HUES64 (cell line): Measurements from ENCODE around the gene EIF5.
A peak's percentile ranks its signal among the peaks of the same experiment; 100 is the strongest.

ENCODE experiments used
- H3K27ac ChIP-seq: 2 replicates; pipeline ENCODE4 v1.7.0; 2013; ENCODE audit warnings: low read depth, low read length, inconsistent platforms
- H3K27me3 ChIP-seq: 2 replicates; pipeline ENCODE4 v1.6.1; 2013; ENCODE audit warnings: mild to moderate bottlenecking, low read length; ENCODE audit not compliant: insufficient read depth
- H3K36me3 ChIP-seq: 2 replicates; pipeline ENCODE4 v1.6.1; 2013; ENCODE audit warnings: mild to moderate bottlenecking, low read length; ENCODE audit not compliant: insufficient read depth
- H3K4me1 ChIP-seq: 2 replicates; pipeline ENCODE4 v1.6.1; 2013; ENCODE audit warnings: mild to moderate bottlenecking, low read length, moderate library complexity; ENCODE audit not compliant: insufficient read depth
- H3K4me3 ChIP-seq: 2 replicates; pipeline ENCODE4 v1.5.1; 2013; ENCODE audit warnings: mild to moderate bottlenecking, low read length, moderate library complexity
- H3K9ac ChIP-seq: 2 replicates; pipeline ENCODE4 v1.6.1; 2013; ENCODE audit warnings: mild to moderate bottlenecking, low read depth, low read length
- H3K9me3 ChIP-seq: 2 replicates; pipeline ENCODE4 v1.6.1; 2013; ENCODE audit warnings: low read depth, low read length; ENCODE audit not compliant: insufficient read depth
- WGBS: fragments of 150-250, 120-280 bp; methylation state at CpG from one replicate; pipeline ENCODE4 v1.1.7; 2013; ENCODE audit warnings: missing lambda C conversion rate; 5-methylcytosine and 5-hydroxymethylcytosine counted together

EIF5 gene

GRCh38 chr14:103293465-103293864 lies 40.6 kb upstream of the EIF5 start:
- H3K9me3 ChIP-seq = no peaks in the 10 kb centered on the region
- WGBS = 93% methylated on average over 7 of the region's 7 CpGs
- H3K36me3 ChIP-seq = no peaks in the 10 kb centered on the region

GRCh38 chr14:103294091-103294490 lies 39.9 kb upstream of the EIF5 start:
- no peak overlapping the region for H3K27ac ChIP-seq
- WGBS = 92% methylated on average over 11 of the region's 11 CpGs

More at GRCh38 chr14:103293465-103293864, 40.6 kb upstream of the EIF5 start:
- H3K27ac ChIP-seq = no peak overlapping the region
- no peak overlapping the region for H3K4me3 ChIP-seq
- H3K27me3 ChIP-seq = no peaks in the 10 kb centered on the region
- H3K9ac ChIP-seq = no peak overlapping the region
- H3K4me1 ChIP-seq = no peaks in the 10 kb centered on the region

GRCh38 chr14:103296007-103296406 lies 38.0 kb upstream of the EIF5 start:
- no peak overlapping the region for H3K4me3 ChIP-seq
- no peaks in the 10 kb centered on the region for H3K36me3 ChIP-seq
- no peaks in the 10 kb centered on the region for H3K9me3 ChIP-seq
- H3K9ac ChIP-seq = no peak overlapping the region
- H3K27ac ChIP-seq = no peak overlapping the region
- no peaks in the 10 kb centered on the region for H3K27me3 ChIP-seq
- no peaks in the 10 kb centered on the region for H3K4me1 ChIP-seq

More at GRCh38 chr14:103294091-103294490, 39.9 kb upstream of the EIF5 start:
- Histone ChIP-seq H3K27me3 (no peaks in the 10 kb centered on the region), H3K9me3 (no peaks in the 10 kb centered on the region), H3K36me3 (no peaks in the 10 kb centered on the region), H3K9ac (no peak overlapping the region), H3K4me3 (no peak overlapping the region), H3K4me1 (no peaks in the 10 kb centered on the region)

- Histone ChIP-seq H3K9me3 (no peaks in the 10 kb centered on the region), H3K27me3 (no peaks in the 10 kb centered on the region), H3K27ac (no peak overlapping the region), H3K4me3 (no peak overlapping the region), H3K36me3 (no peaks in the 10 kb centered on the region), H3K9ac (no peak overlapping the region), H3K4me1 (no peaks in the 10 kb centered on the region)
- WGBS = 82% methylated on average over 12 of the region's 12 CpGs
Observed at GRCh38 chr14:103296987-103297386, 37.0 kb upstream of the EIF5 start.

GRCh38 chr14:103298620-103299019 lies 35.4 kb upstream of the EIF5 start:
- 92% methylated on average over 1 of the region's 1 CpG for WGBS
- Histone ChIP-seq H3K9me3 (no peaks in the 10 kb centered on the region), H3K9ac (no peak overlapping the region), H3K4me1 (no peaks in the 10 kb centered on the region), H3K4me3 (no peak overlapping the region), H3K27ac (no peak overlapping the region), H3K27me3 (no peaks in the 10 kb centered on the region), H3K36me3 (no peaks in the 10 kb centered on the region)

GRCh38 chr14:103301512-103302354 lies 32.3 kb upstream of the EIF5 start:
- Histone ChIP-seq H3K27ac (no peak overlapping the region), H3K36me3 (no peaks in the 10 kb centered on the region), H3K27me3 (no peaks in the 10 kb centered on the region), H3K9ac (0 out of 2 replicates have a peak overlapping the region, but pooled peaks have one; percentile 31), H3K4me1 (no peaks in the 10 kb centered on the region), H3K9me3 (no peaks in the 10 kb centered on the region), H3K4me3 (no peak overlapping the region)
- WGBS = 93% methylated on average over 11 of the region's 11 CpGs

GRCh38 chr14:103302966-103303365 lies 31.1 kb upstream of the EIF5 start:
- Histone ChIP-seq H3K9ac (no peak overlapping the region), H3K27ac (no peak overlapping the region), H3K27me3 (no peaks in the 10 kb centered on the region), H3K4me1 (no peaks in the 10 kb centered on the region), H3K9me3 (no peaks in the 10 kb centered on the region), H3K36me3 (no peaks in the 10 kb centered on the region), H3K4me3 (no peak overlapping the region)
- 88% methylated on average over 1 of the region's 1 CpG for WGBS

GRCh38 chr14:103304706-103305105 lies 29.3 kb upstream of the EIF5 start:
- Histone ChIP-seq H3K9ac (no peak overlapping the region), H3K4me1 (no peaks in the 10 kb centered on the region), H3K27ac (no peak overlapping the region), H3K36me3 (no peaks in the 10 kb centered on the region), H3K4me3 (no peak overlapping the region), H3K27me3 (no peaks in the 10 kb centered on the region), H3K9me3 (no peaks in the 10 kb centered on the region)
- WGBS = 64% methylated on average over 1 of the region's 2 CpGs

GRCh38 chr14:103308717-103309616 lies 25.1 kb upstream of the EIF5 start:
- Histone ChIP-seq H3K27me3 (no peaks in the 10 kb centered on the region), H3K27ac (no peak overlapping the region), H3K9me3 (no peaks in the 10 kb centered on the region), H3K4me3 (no peak overlapping the region), H3K36me3 (no peaks in the 10 kb centered on the region), H3K4me1 (no peaks in the 10 kb centered on the region), H3K9ac (no peak overlapping the region)
- WGBS = 87% methylated on average over 10 of the region's 10 CpGs

- H3K9me3 ChIP-seq = no peaks in the 10 kb centered on the region
- no peaks in the 10 kb centered on the region for H3K36me3 ChIP-seq
- H3K9ac ChIP-seq = no peak overlapping the region
- no peak overlapping the region for H3K27ac ChIP-seq
- H3K4me3 ChIP-seq = no peak overlapping the region
- no peaks in the 10 kb centered on the region for H3K4me1 ChIP-seq
- H3K27me3 ChIP-seq = no peaks in the 10 kb centered on the region
- WGBS = 92% methylated on average over 11 of the region's 12 CpGs
Observed at GRCh38 chr14:103310576-103311095, 23.4 kb upstream of the EIF5 start.
